ENCODE data around the gene EFNA2.

Gene EFNA2

GRCh38 chr19:1291761-1292418 is 6.2 kb downstream of the EFNA2 start:
- TF ChIP-seq CTCF (IDR thresholded peaks at IDR 0.05): no peak
- Histone ChIP-seq H3K4me2 (ENCODE audit: low read length) (no peak overlapping the region), H3K4me1 (peaks cover 7% of the 10 kb centered on the region), H3K36me3 (ENCODE audit: control insufficient read depth, insufficient read depth, low read length) (no peaks in the 10 kb centered on the region), H3K9me3 (ENCODE audit: control insufficient read depth, low read length) (no peaks in the 10 kb centered on the region), H3K27ac (no peak overlapping the region), H3K9ac (no peak overlapping the region), H3K27me3 (ENCODE audit: control insufficient read depth, insufficient read depth, low read length) (no peaks in the 10 kb centered on the region), H3K79me2 (no peaks in the 10 kb centered on the region), H2AFZ (no peak overlapping the region), H3K4me3 (ENCODE audit: low read depth, low read length) (no peak overlapping the region)

- Histone ChIP-seq H3K9ac (no peak overlapping the region), H3K27me3 (ENCODE audit: control insufficient read depth, insufficient read depth, low read length) (no peaks in the 10 kb centered on the region)
These were observed 6.9 kb downstream of the EFNA2 start for GRCh38 chr19:1292419-1293151.

GRCh38 chr19:1293782-1294604 is 8.3 kb downstream of the EFNA2 start:
- no peak for TF ChIP-seq CTCF (IDR thresholded peaks at IDR 0.05)

More at GRCh38 chr19:1292419-1293151, 6.9 kb downstream of the EFNA2 start:
- H3K4me3 ChIP-seq (ENCODE audit: low read depth, low read length): no peak overlapping the region
- no peaks in the 10 kb centered on the region for H3K36me3 ChIP-seq (ENCODE audit: control insufficient read depth, insufficient read depth, low read length)
- no peaks in the 10 kb centered on the region for H3K9me3 ChIP-seq (ENCODE audit: control insufficient read depth, low read length)
- H3K4me1 ChIP-seq: peaks cover 7% of the 10 kb centered on the region
- no peak overlapping the region for H3K4me2 ChIP-seq (ENCODE audit: low read length)
- H2AFZ ChIP-seq: no peak overlapping the region
- H3K79me2 ChIP-seq: no peaks in the 10 kb centered on the region
- no peak for TF ChIP-seq CTCF (IDR thresholded peaks at IDR 0.05)
- H3K27ac ChIP-seq: no peak overlapping the region

DNA sequence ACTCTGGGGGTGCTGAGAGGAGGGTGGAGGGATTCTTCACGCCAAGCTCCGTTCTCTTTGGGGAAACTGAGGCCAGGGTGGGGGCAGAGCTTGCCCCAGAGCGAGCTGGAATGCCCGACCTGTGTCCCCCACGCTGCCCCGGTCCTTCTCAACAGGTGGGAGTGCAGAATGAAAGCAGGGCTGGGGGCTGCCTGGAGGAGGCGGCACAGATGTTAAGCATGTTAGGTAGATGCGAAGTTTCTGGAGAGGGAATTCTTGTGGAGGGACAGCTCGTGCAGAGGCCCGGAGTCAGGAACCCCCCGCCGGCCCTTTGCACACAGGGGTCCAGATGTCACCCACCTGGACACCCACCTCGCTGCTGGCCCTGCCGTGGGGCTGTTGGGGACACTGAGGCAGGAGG is 9.0 kb downstream of the EFNA2 start:
- Histone ChIP-seq H3K9me3 (ENCODE audit: control insufficient read depth, low read length) (no peaks in the 10 kb centered on the region), H3K4me3 (ENCODE audit: low read depth, low read length) (no peak overlapping the region), H3K4me2 (ENCODE audit: low read length) (no peak overlapping the region), H3K4me1 (peaks cover 4% of the 10 kb centered on the region), H3K9ac (no peak overlapping the region), H2AFZ (no peak overlapping the region), H3K27ac (no peak overlapping the region), H3K36me3 (ENCODE audit: control insufficient read depth, insufficient read depth, low read length) (no peaks in the 10 kb centered on the region), H3K27me3 (ENCODE audit: control insufficient read depth, insufficient read depth, low read length) (no peaks in the 10 kb centered on the region), H3K79me2 (no peaks in the 10 kb centered on the region)
- no peak for TF ChIP-seq CTCF (IDR thresholded peaks at IDR 0.05)

More at GRCh38 chr19:1293782-1294604, 8.3 kb downstream of the EFNA2 start:
- Histone ChIP-seq H3K4me3 (ENCODE audit: low read depth, low read length) (no peak overlapping the region), H3K9ac (no peak overlapping the region), H3K4me1 (peaks cover 4% of the 10 kb centered on the region), H3K9me3 (ENCODE audit: control insufficient read depth, low read length) (no peaks in the 10 kb centered on the region), H2AFZ (no peak overlapping the region), H3K27ac (no peak overlapping the region), H3K79me2 (no peaks in the 10 kb centered on the region), H3K4me2 (ENCODE audit: low read length) (no peak overlapping the region), H3K36me3 (ENCODE audit: control insufficient read depth, insufficient read depth, low read length) (no peaks in the 10 kb centered on the region), H3K27me3 (ENCODE audit: control insufficient read depth, insufficient read depth, low read length) (no peaks in the 10 kb centered on the region)
